ENCODE data around the gene ZBTB11.

Gene ZBTB11

DNA sequence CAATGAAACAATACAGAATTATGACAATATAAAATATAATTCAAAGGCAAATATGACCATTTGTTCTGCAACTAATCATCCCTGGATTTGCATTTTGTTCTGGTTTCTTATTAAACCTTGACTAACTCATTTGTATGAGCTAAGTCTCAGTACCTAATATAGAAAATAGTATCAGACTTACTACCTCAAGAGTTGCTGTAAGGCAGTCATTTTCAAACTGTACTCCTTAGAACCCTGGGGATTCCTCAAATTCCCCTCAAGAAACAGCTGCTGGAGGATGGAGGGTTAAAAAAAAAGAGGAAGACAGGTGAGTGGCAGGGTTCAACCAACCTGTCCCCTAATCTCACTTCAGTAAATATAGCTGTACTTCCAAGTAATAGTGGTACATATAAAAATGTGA, 11.1 kb downstream of the ZBTB11 start:
- DNase-seq (ENCODE audit: low read depth in 1 of 2, low spot score in 1 of 2) = no peak
- no peak overlapping the region for H3K4me3 ChIP-seq (replicated peaks; ENCODE audit: insufficient read depth, low read length)
- TF ChIP-seq GABPA (IDR thresholded peaks at IDR 0.05; ENCODE audit: low read depth) (no peak), SPI1 (IDR thresholded peaks at IDR 0.05; ENCODE audit: borderline replicate concordance, low read depth) (no peak), CTCF (IDR thresholded peaks at IDR 0.05; ENCODE audit: insufficient read depth, low read length) (no peak), POLR2AphosphoS5 (IDR thresholded peaks at IDR 0.05; ENCODE audit: low read depth) (no peak)
- H3K27ac ChIP-seq (replicated peaks) = no peak overlapping the region
- H3K27me3 ChIP-seq (ENCODE audit: insufficient read depth, poor library complexity, severe bottlenecking) = no peaks in the 10 kb centered on the region

GRCh38 chr3:101665357-101665756, 11.6 kb downstream of the ZBTB11 start:
- TF ChIP-seq GABPA (IDR thresholded peaks at IDR 0.05; ENCODE audit: low read depth) (no peak), POLR2AphosphoS5 (IDR thresholded peaks at IDR 0.05; ENCODE audit: low read depth) (no peak), SPI1 (IDR thresholded peaks at IDR 0.05; ENCODE audit: borderline replicate concordance, low read depth) (no peak), CTCF (IDR thresholded peaks at IDR 0.05; ENCODE audit: insufficient read depth, low read length) (no peak)
- TF ChIP-seq, protein P1, sequence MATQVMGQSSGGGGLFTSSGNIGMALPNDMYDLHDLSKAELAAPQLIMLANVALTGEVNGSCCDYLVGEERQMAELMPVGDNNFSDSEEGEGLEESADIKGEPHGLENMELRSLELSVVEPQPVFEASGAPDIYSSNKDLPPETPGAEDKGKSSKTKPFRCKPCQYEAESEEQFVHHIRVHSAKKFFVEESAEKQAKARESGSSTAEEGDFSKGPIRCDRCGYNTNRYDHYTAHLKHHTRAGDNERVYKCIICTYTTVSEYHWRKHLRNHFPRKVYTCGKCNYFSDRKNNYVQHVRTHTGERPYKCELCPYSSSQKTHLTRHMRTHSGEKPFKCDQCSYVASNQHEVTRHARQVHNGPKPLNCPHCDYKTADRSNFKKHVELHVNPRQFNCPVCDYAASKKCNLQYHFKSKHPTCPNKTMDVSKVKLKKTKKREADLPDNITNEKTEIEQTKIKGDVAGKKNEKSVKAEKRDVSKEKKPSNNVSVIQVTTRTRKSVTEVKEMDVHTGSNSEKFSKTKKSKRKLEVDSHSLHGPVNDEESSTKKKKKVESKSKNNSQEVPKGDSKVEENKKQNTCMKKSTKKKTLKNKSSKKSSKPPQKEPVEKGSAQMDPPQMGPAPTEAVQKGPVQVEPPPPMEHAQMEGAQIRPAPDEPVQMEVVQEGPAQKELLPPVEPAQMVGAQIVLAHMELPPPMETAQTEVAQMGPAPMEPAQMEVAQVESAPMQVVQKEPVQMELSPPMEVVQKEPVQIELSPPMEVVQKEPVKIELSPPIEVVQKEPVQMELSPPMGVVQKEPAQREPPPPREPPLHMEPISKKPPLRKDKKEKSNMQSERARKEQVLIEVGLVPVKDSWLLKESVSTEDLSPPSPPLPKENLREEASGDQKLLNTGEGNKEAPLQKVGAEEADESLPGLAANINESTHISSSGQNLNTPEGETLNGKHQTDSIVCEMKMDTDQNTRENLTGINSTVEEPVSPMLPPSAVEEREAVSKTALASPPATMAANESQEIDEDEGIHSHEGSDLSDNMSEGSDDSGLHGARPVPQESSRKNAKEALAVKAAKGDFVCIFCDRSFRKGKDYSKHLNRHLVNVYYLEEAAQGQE (IDR thresholded peaks at IDR 0.05; ENCODE audit: insufficient replicate concordance, low read depth) = no peak
- DNase-seq (ENCODE audit: low read depth in 1 of 2, low spot score in 1 of 2) = no peak
- H3K27me3 ChIP-seq (ENCODE audit: insufficient read depth, poor library complexity, severe bottlenecking) = no peaks in the 10 kb centered on the region
- H3K27ac ChIP-seq (replicated peaks) = no peak overlapping the region
- H3K4me3 ChIP-seq (replicated peaks; ENCODE audit: insufficient read depth, low read length) = no peak overlapping the region

- no peaks in the 10 kb centered on the region for H3K27me3 ChIP-seq (ENCODE audit: insufficient read depth, poor library complexity, severe bottlenecking)
- no peak for TF ChIP-seq CTCF (IDR thresholded peaks at IDR 0.05; ENCODE audit: insufficient read depth, low read length)
- TF ChIP-seq, protein P1 (IDR thresholded peaks at IDR 0.05; ENCODE audit: insufficient replicate concordance, low read depth) = no peak
- TF ChIP-seq POLR2AphosphoS5 (IDR thresholded peaks at IDR 0.05; ENCODE audit: low read depth) = no peak
- TF ChIP-seq SPI1 (IDR thresholded peaks at IDR 0.05; ENCODE audit: borderline replicate concordance, low read depth) = no peak
- no peak for TF ChIP-seq GABPA (IDR thresholded peaks at IDR 0.05; ENCODE audit: low read depth)
- no peak overlapping the region for H3K27ac ChIP-seq (replicated peaks)
- DNase-seq (ENCODE audit: low read depth in 1 of 2, low spot score in 1 of 2) = no peak
- no peak overlapping the region for H3K4me3 ChIP-seq (replicated peaks; ENCODE audit: insufficient read depth, low read length)
Observed at GRCh38 chr3:101660714-101661113, 16.2 kb downstream of the ZBTB11 start.

- no peaks in the 10 kb centered on the region for H3K27me3 ChIP-seq (ENCODE audit: insufficient read depth, poor library complexity, severe bottlenecking)
- DNase-seq (ENCODE audit: low read depth in 1 of 2, low spot score in 1 of 2) = no peak
Observed at GRCh38 chr3:101656651-101657050, 20.3 kb downstream of the ZBTB11 start.

More at GRCh38 chr3:101656651-101657050, 20.3 kb downstream of the ZBTB11 start:
- Histone ChIP-seq H3K27ac (replicated peaks) (no peak overlapping the region), H3K4me3 (replicated peaks; ENCODE audit: insufficient read depth, low read length) (no peak overlapping the region)
- TF ChIP-seq POLR2AphosphoS5 (IDR thresholded peaks at IDR 0.05; ENCODE audit: low read depth) (no peak), SPI1 (IDR thresholded peaks at IDR 0.05; ENCODE audit: borderline replicate concordance, low read depth) (no peak)
